ENCODE measurements around the gene SPSB4. TPM values are rescaled to one million over a fixed set of nuclear protein-coding genes. Genes with fewer than 3 reads are reported as not detected.

SPSB4 gene
- total and polyA plus RNA-seq, 2 donors (not counting 1 experiment from before 2014, with no cell fraction given), result not detected

- no peaks in the 10 kb centered on the region for H3K27me3 ChIP-seq (ENCODE audit: control insufficient read depth, insufficient read depth, low read length)
- H3K9me3 ChIP-seq (ENCODE audit: control insufficient read depth, insufficient read depth, low read depth, low read length), result no peaks in the 10 kb centered on the region
- no peak overlapping the region for H3K27ac ChIP-seq (ENCODE audit: insufficient read depth, low read length)
- H2AFZ ChIP-seq (ENCODE audit: low read length), result no peak overlapping the region
- H3K4me2 ChIP-seq (ENCODE audit: extremely low read depth, insufficient read depth, low read length), result no peak overlapping the region
- H3K36me3 ChIP-seq (ENCODE audit: control insufficient read depth, insufficient read depth, low read length), result no peaks in the 10 kb centered on the region
- no peaks in the 10 kb centered on the region for H3K4me1 ChIP-seq (ENCODE audit: control insufficient read depth, extremely low read depth, insufficient read depth, low read length)
- no peak overlapping the region for H3K9ac ChIP-seq (ENCODE audit: insufficient read depth, low read length)
- H3K79me2 ChIP-seq (ENCODE audit: control insufficient read depth, insufficient read depth, low read length), result no peaks in the 10 kb centered on the region
- H4K20me1 ChIP-seq (ENCODE audit: control insufficient read depth, extremely low read depth, insufficient read depth, low read length), result no peaks in the 10 kb centered on the region
- H3K4me3 ChIP-seq (replicated peaks in 1 of 4; ENCODE audit: control extremely low read depth in 1 of 4, insufficient read depth in 1 of 4, low read depth in 3 of 4, low read length in 4 of 4), result no peak overlapping the region
- DNase-seq (ENCODE audit: low read depth in 2 of 2), result peak; percentile 48 to 53
- TF ChIP-seq CTCF (conservative IDR thresholded peaks at IDR 0.05 in 1 of 2, IDR thresholded peaks at IDR 0.05 in 1 of 2; ENCODE audit: low read depth in 1 of 2, low read length in 2 of 2) (peak; percentile 77 to 92), EZH2 (IDR thresholded peaks at IDR 0.05; ENCODE audit: low read length, missing control alignments) (no peak)
Observed at GRCh38 chr3:141011232-141011996, 39.7 kb upstream of the SPSB4 start.

GRCh38 chr3:141011997-141012262 lies 39.2 kb upstream of the SPSB4 start:
- Histone ChIP-seq H3K4me1 (ENCODE audit: control insufficient read depth, extremely low read depth, insufficient read depth, low read length) (no peaks in the 10 kb centered on the region), H3K4me3 (replicated peaks in 1 of 4; ENCODE audit: control extremely low read depth in 1 of 4, insufficient read depth in 1 of 4, low read depth in 3 of 4, low read length in 4 of 4) (no peak overlapping the region), H3K36me3 (ENCODE audit: control insufficient read depth, insufficient read depth, low read length) (no peaks in the 10 kb centered on the region), H3K4me2 (ENCODE audit: extremely low read depth, insufficient read depth, low read length) (no peak overlapping the region), H3K9ac (ENCODE audit: insufficient read depth, low read length) (no peak overlapping the region), H3K9me3 (ENCODE audit: control insufficient read depth, insufficient read depth, low read depth, low read length) (no peaks in the 10 kb centered on the region), H3K27ac (ENCODE audit: insufficient read depth, low read length) (no peak overlapping the region), H3K27me3 (ENCODE audit: control insufficient read depth, insufficient read depth, low read length) (no peaks in the 10 kb centered on the region), H2AFZ (ENCODE audit: low read length) (no peak overlapping the region), H3K79me2 (ENCODE audit: control insufficient read depth, insufficient read depth, low read length) (no peaks in the 10 kb centered on the region), H4K20me1 (ENCODE audit: control insufficient read depth, extremely low read depth, insufficient read depth, low read length) (no peaks in the 10 kb centered on the region)
- TF ChIP-seq EZH2 (IDR thresholded peaks at IDR 0.05; ENCODE audit: low read length, missing control alignments) (no peak), CTCF (conservative IDR thresholded peaks at IDR 0.05 in 1 of 2, IDR thresholded peaks at IDR 0.05 in 1 of 2; ENCODE audit: low read depth in 1 of 2, low read length in 2 of 2) (no peak)
- no peak for DNase-seq (ENCODE audit: low read depth in 2 of 2)

GRCh38 chr3:141012571-141012970 lies 38.6 kb upstream of the SPSB4 start:
- no peak overlapping the region for H2AFZ ChIP-seq (ENCODE audit: low read length)
- no peak overlapping the region for H3K4me2 ChIP-seq (ENCODE audit: extremely low read depth, insufficient read depth, low read length)
- H3K4me1 ChIP-seq (ENCODE audit: control insufficient read depth, extremely low read depth, insufficient read depth, low read length), result no peaks in the 10 kb centered on the region
- H3K27me3 ChIP-seq (ENCODE audit: control insufficient read depth, insufficient read depth, low read length), result no peaks in the 10 kb centered on the region
- no peaks in the 10 kb centered on the region for H4K20me1 ChIP-seq (ENCODE audit: control insufficient read depth, extremely low read depth, insufficient read depth, low read length)
- TF ChIP-seq CTCF (conservative IDR thresholded peaks at IDR 0.05 in 1 of 2, IDR thresholded peaks at IDR 0.05 in 1 of 2; ENCODE audit: low read depth in 1 of 2, low read length in 2 of 2), result no peak
- no peak for TF ChIP-seq EZH2 (IDR thresholded peaks at IDR 0.05; ENCODE audit: low read length, missing control alignments)
- no peaks in the 10 kb centered on the region for H3K79me2 ChIP-seq (ENCODE audit: control insufficient read depth, insufficient read depth, low read length)
- H3K4me3 ChIP-seq (replicated peaks in 1 of 4; ENCODE audit: control extremely low read depth in 1 of 4, insufficient read depth in 1 of 4, low read depth in 3 of 4, low read length in 4 of 4), result no peak overlapping the region
- H3K9ac ChIP-seq (ENCODE audit: insufficient read depth, low read length), result no peak overlapping the region
- H3K27ac ChIP-seq (ENCODE audit: insufficient read depth, low read length), result no peak overlapping the region
- H3K36me3 ChIP-seq (ENCODE audit: control insufficient read depth, insufficient read depth, low read length), result no peaks in the 10 kb centered on the region
- DNase-seq (ENCODE audit: low read depth in 2 of 2), result no peak
- no peaks in the 10 kb centered on the region for H3K9me3 ChIP-seq (ENCODE audit: control insufficient read depth, insufficient read depth, low read depth, low read length)
